Stimulated activated CD4-positive, alpha-beta T cell treated with anti-CD3 and anti-CD28 coated beads, Interleukin-2, amount 100 ng/mL, for 24 hours (primary cell): Measurements from ENCODE around the gene OR6C68.
"Not testable (repeated sequence)": the region's sequence is repeated elsewhere in the genome, so short reads cannot be mapped to it uniquely, and the experiment has no call there.

Experiments used
- DNase-seq, 2 donors: peaks; one replicate each; pipeline ENCODE4 v3.0.0-alpha.2; 2020

The OR6C68 gene

GRCh38 chr12:55492078-55492477 is at the start of gene OR6C68:
OR6C68 (plus strand) TSS chr12:55492378; CDS start chr12:55492378, 0 bp downstream.
- no peak for DNase-seq

GRCh38 chr12:55443776-55444175 is 48.4 kb upstream of the OR6C68 start, which contains the start of gene OR6C2:
OR6C2 (plus strand) TSS chr12:55444076; CDS start chr12:55452214, 8,138 bp downstream.
- DNase-seq: no peak

GRCh38 chr12:55445357-55445756 is 46.8 kb upstream of the OR6C68 start:
- no peak for DNase-seq

- no peak for DNase-seq
Observed at GRCh38 chr12:55446326-55446725, 45.9 kb upstream of the OR6C68 start.

GRCh38 chr12:55448825-55449224 is 43.4 kb upstream of the OR6C68 start:
- no peak for DNase-seq

- not testable (repeated sequence) for DNase-seq
Observed at GRCh38 chr12:55464926-55465325, 27.3 kb upstream of the OR6C68 start.

- DNase-seq: no peak
Observed at GRCh38 chr12:55467836-55468235, 24.3 kb upstream of the OR6C68 start.

GRCh38 chr12:55469291-55469690 is 22.9 kb upstream of the OR6C68 start:
- DNase-seq: no peak

GRCh38 chr12:55470088-55470829 is 21.9 kb upstream of the OR6C68 start, which contains the start of gene OR6C70:
OR6C70 (minus strand) TSS chr12:55470138; CDS start chr12:55470138, 0 bp downstream.
- DNase-seq: no peak

- DNase-seq: no peak
Observed at GRCh38 chr12:55472264-55472663, 19.9 kb upstream of the OR6C68 start.

GRCh38 chr12:55479136-55479535 is 13.0 kb upstream of the OR6C68 start:
- DNase-seq: not testable (repeated sequence)

- not testable (repeated sequence) for DNase-seq
Observed at GRCh38 chr12:55484284-55484683, 7.9 kb upstream of the OR6C68 start.

GRCh38 chr12:55495490-55495889 is 3.3 kb downstream of the OR6C68 start:
- DNase-seq: no peak

GRCh38 chr12:55499231-55499630 is 7.1 kb downstream of the OR6C68 start:
- no peak for DNase-seq

GRCh38 chr12:55499810-55500252 is 7.7 kb downstream of the OR6C68 start:
- no peak for DNase-seq

- DNase-seq: no peak
Observed at GRCh38 chr12:55501601-55502000, 9.4 kb downstream of the OR6C68 start.

- no peak for DNase-seq
Observed at GRCh38 chr12:55515696-55516095, 23.5 kb downstream of the OR6C68 start.

- no peak for DNase-seq
Observed at GRCh38 chr12:55516391-55516790, 24.2 kb downstream of the OR6C68 start.
